HCT116 (cell line): ENCODE results near the gene BBX. TPM values are rescaled to one million over a fixed set of nuclear protein-coding genes. Genes with fewer than 3 reads are reported as not detected.

Experiments used
- ATAC-seq: fragments of 200-7000 bp; cut with Tn5 transposase; 2 replicates; pipeline ENCODE4 v1.9.1; 2020; ENCODE audit warnings: mild to moderate bottlenecking, moderate library complexity
- BruUV-seq: library from RNA; stranded (reverse); fragments of 400-500 nt; replicated peaks from 2 replicates; lab custom pipeline; 2021; lab: Mats Ljungman, UMichigan
- CTCF ChIA-PET: fragments of 300-600 bp; sonication (Branson Sonifier 250); formaldehyde crosslinking; loops from one replicate; lab custom pipeline; 2021; ENCODE audit warnings: antibody characterized with exemption; lab: Charles Lee
- POLR2A ChIA-PET: fragments of 300-600, 350-600 bp; sonication (Branson Sonifier 250); formaldehyde crosslinking; loops from one replicate; lab custom pipeline; 2021; ENCODE audit warnings: antibody characterized with exemption; lab: Charles Lee
- RAD21 ChIA-PET, 2 experiments: fragments of 300-600 bp; sonication (Branson Sonifier 250); formaldehyde crosslinking; loops; one replicate each; lab custom pipeline; 2023; ENCODE audit warnings: low total read pairs in 2 of 2; ENCODE audit not compliant: uncharacterized antibody in 2 of 2, unreplicated experiment in 2 of 2, low non-redundant PET in 1 of 2; lab: Charles Lee
- DNase-seq: peaks from one replicate; pipeline ENCODE4 v3.0.0-alpha.2; 2010; ENCODE audit warnings: low read depth, low spot score
- H2AFZ ChIP-seq: fragments of 200-600 bp; shearing (Covaris generic), sonication (generic); 2 replicates; pipeline ENCODE4 v1.6.1; 2017; ENCODE audit warnings: low read depth, mixed run types, mixed read lengths, antibody characterized with exemption, low read length; ENCODE audit not compliant: poor library complexity, severe bottlenecking
- H3K27ac ChIP-seq: 2 replicates; pipeline ENCODE4 v1.5.1; 2012; ENCODE audit warnings: low read depth, low read length
- H3K27me3 ChIP-seq: fragments of 200-600 bp; sonication (generic); 2 replicates; pipeline ENCODE4 v1.6.1; 2016; ENCODE audit warnings: mixed run types, low read length, mixed read lengths; ENCODE audit not compliant: insufficient read depth
- H3K36me3 ChIP-seq, 2 experiments: fragments of 200-500 bp in 1 of 2; fragments of 200-600 bp in 1 of 2; sonication (Bioruptor generic) in 1 of 2; sonication (generic) in 1 of 2; 2 replicates each; pipeline versions ENCODE4 v1.5.1 to v1.6.1; 2014 to 2016; ENCODE audit warnings: low read length in 2 of 2, inconsistent platforms in 1 of 2, mixed read lengths in 1 of 2, mixed run types in 1 of 2; ENCODE audit not compliant: insufficient read depth in 2 of 2, control insufficient read depth in 1 of 2
- H3K4me1 ChIP-seq, 2 experiments: fragments of 200-600 bp in 1 of 2; sonication (generic) in 1 of 2; 2 replicates each; pipeline versions ENCODE4 v1.5.1 to v1.6.1; 2012 to 2017; ENCODE audit warnings: low read length in 2 of 2, inconsistent platforms in 1 of 2, mild to moderate bottlenecking in 1 of 2, mixed read lengths in 1 of 2, mixed run types in 1 of 2, moderate library complexity in 1 of 2; ENCODE audit not compliant: insufficient read depth in 2 of 2, control insufficient read depth in 1 of 2
- H3K4me2 ChIP-seq: fragments of 200-600 bp; sonication (generic); 2 replicates; pipeline ENCODE4 v1.6.1; 2017; ENCODE audit warnings: mixed run types, low read length, mixed read lengths
- H3K4me3 ChIP-seq, 2 experiments: fragments of 200-600 bp in 1 of 2; sonication (generic) in 1 of 2; replicated peaks in 1 of 2; 2 replicates each; pipeline ENCODE4 v1.5.1; 2011 to 2016; ENCODE audit warnings: low read length in 2 of 2, control low read depth in 1 of 2, low read depth in 1 of 2, mild to moderate bottlenecking in 1 of 2, mixed read lengths in 1 of 2, mixed run types in 1 of 2
- H3K79me2 ChIP-seq: fragments of 200-600 bp; sonication (generic); 2 replicates; pipeline ENCODE4 v1.6.1; 2017; ENCODE audit warnings: mild to moderate bottlenecking, mixed run types, low read length, moderate library complexity, mixed read lengths; ENCODE audit not compliant: insufficient read depth
- H3K9ac ChIP-seq: fragments of 200-600 bp; sonication (generic); 2 replicates; pipeline ENCODE4 v1.6.1; 2016; ENCODE audit warnings: low read length, mixed read lengths
- H3K9me2 ChIP-seq: fragments of 200-600 bp; sonication (generic), shearing (Covaris generic); 2 replicates; pipeline ENCODE4 v1.6.1; 2017; ENCODE audit warnings: mixed run types, mild to moderate bottlenecking, moderate library complexity; ENCODE audit not compliant: insufficient read depth
- H3K9me3 ChIP-seq, 2 experiments: fragments of 200-500 bp in 1 of 2; fragments of 200-600 bp in 1 of 2; sonication (Bioruptor generic) in 1 of 2; sonication (generic) in 1 of 2; 2 replicates each; pipeline ENCODE4 v1.6.1; 2014 to 2017; ENCODE audit warnings: low read length in 2 of 2, mixed read lengths in 2 of 2, inconsistent platforms in 1 of 2, low read depth in 1 of 2, mild to moderate bottlenecking in 1 of 2, mixed run types in 1 of 2, moderate library complexity in 1 of 2; ENCODE audit not compliant: control insufficient read depth in 1 of 2, insufficient read depth in 1 of 2
- H4K20me1 ChIP-seq: fragments of 200-600 bp; sonication (generic), shearing (Covaris generic); 2 replicates; pipeline ENCODE4 v1.6.1; 2017; ENCODE audit warnings: mixed run types, mild to moderate bottlenecking, moderate library complexity; ENCODE audit not compliant: insufficient read depth
- ATF3 ChIP-seq: IDR thresholded peaks from 2 replicates; pipeline ENCODE4 v1.6.1; 2012
- CEBPB ChIP-seq: IDR thresholded peaks from 2 replicates; pipeline ENCODE4 v1.6.1; 2012; ENCODE audit warnings: low read depth
- ELF1 ChIP-seq: IDR thresholded peaks from 2 replicates; pipeline ENCODE4 v1.6.1; 2012; ENCODE audit warnings: low read depth, borderline replicate concordance
- EZH2 ChIP-seq: fragments of 200-600 bp; sonication (generic); IDR thresholded peaks from 2 replicates; pipeline ENCODE4 v1.6.1; 2017; ENCODE audit warnings: antibody characterized with exemption, mixed run types
- EZH2phosphoT487 ChIP-seq: fragments of 200-600 bp; IDR thresholded peaks from 2 replicates; pipeline ENCODE4 v1.6.1; 2018; ENCODE audit warnings: antibody characterized with exemption, borderline replicate concordance
- FOSL1 ChIP-seq: IDR thresholded peaks from 2 replicates; pipeline ENCODE4 v1.6.1; 2012; ENCODE audit warnings: low read depth
- POLR2A ChIP-seq: IDR thresholded peaks from 2 replicates; pipeline ENCODE4 v1.7.0; 2011; ENCODE audit warnings: borderline replicate concordance; ENCODE audit not compliant: insufficient read depth, insufficient read length; ENCODE audit errors: extremely low read depth
- POLR2AphosphoS5 ChIP-seq: IDR thresholded peaks from 2 replicates; pipeline ENCODE4 v1.6.1; 2011; ENCODE audit warnings: mild to moderate bottlenecking, low read depth, low read length, moderate library complexity
- RAD21 ChIP-seq: IDR thresholded peaks from 2 replicates; pipeline ENCODE4 v1.6.1; 2012; ENCODE audit warnings: low read depth, mild to moderate bottlenecking
- REST ChIP-seq: IDR thresholded peaks from 2 replicates; pipeline ENCODE4 v1.6.1; 2012; ENCODE audit warnings: low read depth
- SIN3A ChIP-seq: IDR thresholded peaks from 2 replicates; pipeline ENCODE4 v1.6.1; 2012; ENCODE audit warnings: low read depth
- SP1 ChIP-seq: IDR thresholded peaks from 2 replicates; pipeline ENCODE4 v1.6.1; 2012; ENCODE audit warnings: low read depth
- TCF7L2 ChIP-seq: IDR thresholded peaks from 2 replicates; pipeline ENCODE4 v1.7.0; 2011; ENCODE audit warnings: borderline replicate concordance, inconsistent platforms; ENCODE audit not compliant: insufficient read depth, insufficient read length; ENCODE audit errors: extremely low read depth
- YY1 ChIP-seq: IDR thresholded peaks from 2 replicates; pipeline ENCODE4 v1.6.1; 2011; ENCODE audit warnings: low read length, low read depth, moderate library complexity, mild to moderate bottlenecking; ENCODE audit not compliant: insufficient replicate concordance; ENCODE audit errors: extremely low read depth
- ZBTB33 ChIP-seq: IDR thresholded peaks from 2 replicates; pipeline ENCODE4 v1.6.1; 2011; ENCODE audit warnings: mild to moderate bottlenecking, low read length, moderate library complexity; ENCODE audit not compliant: insufficient replicate concordance; ENCODE audit errors: extremely low read depth
- ZNF274 ChIP-seq: fragments of 200-500 bp; sonication (Bioruptor generic); IDR thresholded peaks from 2 replicates; pipeline ENCODE4 v1.6.1; 2014; ENCODE audit warnings: mild to moderate bottlenecking, low read depth, low read length, inconsistent platforms
- intact Hi-C: fragments of 100-400 bp; cut with micrococcal nuclease; formaldehyde crosslinking; loops from 2 replicates; pipeline ENCODE4 v1.10.0; 2022
- total RNA-seq: library from RNA; stranded (reverse); gene quantifications from one replicate; pipeline ENCODE4 v1.2.1, GENCODE V29; 2021; ENCODE audit not compliant: unreplicated experiment
- TF ChIP-seq, protein P1 (sequence below): IDR thresholded peaks from 2 replicates; pipeline ENCODE4 v1.6.1; 2012
- TF ChIP-seq, protein P2 (sequence below), 3 experiments: fragments of 200-600 bp in 1 of 3; sonication (generic) in 1 of 3; IDR thresholded peaks in 2 of 3; conservative IDR thresholded peaks in 1 of 3; 2 replicates each; pipeline ENCODE4 v1.5.1; 2012 to 2017; ENCODE audit warnings: low read depth in 2 of 3, low read length in 2 of 3, antibody characterized with exemption in 1 of 3, borderline replicate concordance in 1 of 3, control low read depth in 1 of 3, mild to moderate bottlenecking in 1 of 3, mixed read lengths in 1 of 3, mixed run types in 1 of 3, moderate library complexity in 1 of 3; ENCODE audit not compliant: insufficient read depth in 1 of 3

Gene BBX
- total RNA-seq, 1 experiment from 2014 or later: 55.6 TPM

DNA sequence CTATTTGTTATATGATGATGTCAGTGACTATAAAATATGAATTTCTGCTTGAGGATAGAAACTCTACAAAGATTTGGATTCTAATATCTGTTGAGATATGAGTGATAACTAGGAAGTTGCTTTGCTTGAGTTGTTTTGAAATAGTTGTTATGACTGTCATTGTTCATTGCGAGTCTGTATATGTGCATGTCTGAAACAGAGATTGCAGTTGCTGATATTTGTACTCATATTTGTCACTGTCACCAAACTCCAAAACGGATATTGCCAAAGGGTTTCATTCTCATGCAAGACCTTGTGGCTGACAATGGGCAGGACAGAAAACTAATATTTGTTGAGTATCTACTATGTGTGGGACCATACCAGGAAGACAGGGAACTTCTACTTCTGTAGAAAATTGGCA lies 327.9 kb downstream of the BBX start:
- intact Hi-C loops: loop anchor here (10.0 kb wide), 1 partner anchor 624 kb away; no protein-coding TSS in a partner anchor
- ChIA-PET POLR2A (no interaction called here), CTCF (interaction anchor here (0.7 kb wide), 1 partner anchor 11 kb away, joined by 3 read pairs; no protein-coding TSS in a partner anchor), RAD21 (no interaction called here)
- no peaks in the 10 kb centered on the region for H3K9me3 ChIP-seq
- no peaks in the 10 kb centered on the region for H4K20me1 ChIP-seq
- H3K9me2 ChIP-seq: no peaks in the 10 kb centered on the region
- no peak overlapping the region for H3K4me3 ChIP-seq
- no peak overlapping the region for H3K27ac ChIP-seq
- DNase-seq: no peak
- BruUV-seq: no TSS peak
- H2AFZ ChIP-seq: no peak overlapping the region
- H3K9ac ChIP-seq: no peak overlapping the region
- H3K4me1 ChIP-seq: peaks cover 0 to 3% of the 10 kb centered on the region in 2 experiments; a peak in 1 of 4 replicates
- H3K36me3 ChIP-seq: no peaks in the 10 kb centered on the region
- no peaks in the 10 kb centered on the region for H3K27me3 ChIP-seq
- no peak for ATAC-seq
- no peaks in the 10 kb centered on the region for H3K79me2 ChIP-seq
- TF ChIP-seq YY1 (no peak), ATF3 (no peak), CEBPB (no peak), EZH2phosphoT487 (no peak), ZNF274 (no peak), POLR2AphosphoS5 (no peak), RAD21 (no peak), SP1 (no peak), POLR2A (no peak), FOSL1 (no peak), REST (no peak), EZH2 (no peak), TCF7L2 (no peak), SIN3A (no peak), ELF1 (no peak), ZBTB33 (no peak)
- TF ChIP-seq, protein P1, sequence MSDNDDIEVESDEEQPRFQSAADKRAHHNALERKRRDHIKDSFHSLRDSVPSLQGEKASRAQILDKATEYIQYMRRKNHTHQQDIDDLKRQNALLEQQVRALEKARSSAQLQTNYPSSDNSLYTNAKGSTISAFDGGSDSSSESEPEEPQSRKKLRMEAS: no peak
- TF ChIP-seq, protein P2, sequence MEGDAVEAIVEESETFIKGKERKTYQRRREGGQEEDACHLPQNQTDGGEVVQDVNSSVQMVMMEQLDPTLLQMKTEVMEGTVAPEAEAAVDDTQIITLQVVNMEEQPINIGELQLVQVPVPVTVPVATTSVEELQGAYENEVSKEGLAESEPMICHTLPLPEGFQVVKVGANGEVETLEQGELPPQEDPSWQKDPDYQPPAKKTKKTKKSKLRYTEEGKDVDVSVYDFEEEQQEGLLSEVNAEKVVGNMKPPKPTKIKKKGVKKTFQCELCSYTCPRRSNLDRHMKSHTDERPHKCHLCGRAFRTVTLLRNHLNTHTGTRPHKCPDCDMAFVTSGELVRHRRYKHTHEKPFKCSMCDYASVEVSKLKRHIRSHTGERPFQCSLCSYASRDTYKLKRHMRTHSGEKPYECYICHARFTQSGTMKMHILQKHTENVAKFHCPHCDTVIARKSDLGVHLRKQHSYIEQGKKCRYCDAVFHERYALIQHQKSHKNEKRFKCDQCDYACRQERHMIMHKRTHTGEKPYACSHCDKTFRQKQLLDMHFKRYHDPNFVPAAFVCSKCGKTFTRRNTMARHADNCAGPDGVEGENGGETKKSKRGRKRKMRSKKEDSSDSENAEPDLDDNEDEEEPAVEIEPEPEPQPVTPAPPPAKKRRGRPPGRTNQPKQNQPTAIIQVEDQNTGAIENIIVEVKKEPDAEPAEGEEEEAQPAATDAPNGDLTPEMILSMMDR (IDR thresholded peaks at IDR 0.05 in 2 of 3, conservative IDR thresholded peaks at IDR 0.05 in 1 of 3; ENCODE audit: borderline replicate concordance in 1 of 3, insufficient read depth in 1 of 3, low read depth in 2 of 3, low read length in 2 of 3): no peak
- no peak overlapping the region for H3K4me2 ChIP-seq
